ENCODE results near the gene EIF4G1. TPM values are rescaled to one million over a fixed set of nuclear protein-coding genes. Genes with fewer than 3 reads are reported as not detected.

Gene EIF4G1
- total RNA-seq, 1 experiment from 2014 or later, result 496 TPM

DNA sequence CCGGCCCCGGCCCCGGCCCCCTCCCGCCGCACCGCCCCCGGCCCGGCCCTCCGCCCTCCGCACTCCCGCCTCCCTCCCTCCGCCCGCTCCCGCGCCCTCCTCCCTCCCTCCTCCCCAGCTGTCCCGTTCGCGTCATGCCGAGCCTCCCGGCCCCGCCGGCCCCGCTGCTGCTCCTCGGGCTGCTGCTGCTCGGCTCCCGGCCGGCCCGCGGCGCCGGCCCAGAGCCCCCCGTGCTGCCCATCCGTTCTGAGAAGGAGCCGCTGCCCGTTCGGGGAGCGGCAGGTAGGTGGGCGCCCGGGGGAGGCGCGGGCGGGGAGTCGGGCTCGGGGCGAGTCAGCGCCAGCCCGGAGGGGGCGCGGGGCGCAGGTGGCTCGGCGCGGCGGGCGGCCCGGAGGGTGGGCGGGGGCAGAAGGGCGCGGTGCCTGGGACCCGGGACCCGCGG is 65.8 kb downstream of the EIF4G1 start:
- peak overlapping the region; percentile 87 for H3K4me2 ChIP-seq (ENCODE audit: low read length)
- no peaks in the 10 kb centered on the region for H3K36me3 ChIP-seq (ENCODE audit: control insufficient read depth in 1 of 2, insufficient read depth in 2 of 2, low read length in 2 of 2)
- DNase-seq (ENCODE audit: low read depth, low spot score) (no peak), ATAC-seq (peak; percentile 80)
- H2AFZ ChIP-seq (ENCODE audit: low read depth, low read length, poor library complexity, severe bottlenecking), result no peak overlapping the region
- H4K20me1 ChIP-seq (ENCODE audit: insufficient read depth), result no peaks in the 10 kb centered on the region
- no peaks in the 10 kb centered on the region for H3K9me2 ChIP-seq (ENCODE audit: insufficient read depth)
- intact Hi-C loops (cut with micrococcal nuclease), result no loop called here
- no peaks in the 10 kb centered on the region for H3K9me3 ChIP-seq (ENCODE audit: control insufficient read depth in 1 of 2, insufficient read depth in 1 of 2, low read depth in 1 of 2, low read length in 2 of 2)
- ChIA-PET POLR2A (no interaction called here), CTCF (interaction anchor here (1.0 kb wide), 1 partner anchor 9 kb away, joined by 3 read pairs; no protein-coding TSS in a partner anchor), RAD21 (ENCODE audit: low non-redundant PET in 1 of 2, low total read pairs in 2 of 2, uncharacterized antibody in 2 of 2, unreplicated experiment in 2 of 2) (no interaction called here)
- H3K4me3 ChIP-seq (replicated peaks in 1 of 2; ENCODE audit: low read depth in 1 of 2, low read length in 2 of 2), result peak overlapping the region; percentile 36 to 58
- no peaks in the 10 kb centered on the region for H3K79me2 ChIP-seq (ENCODE audit: insufficient read depth, low read length)
- no peaks in the 10 kb centered on the region for H3K27me3 ChIP-seq (ENCODE audit: insufficient read depth, low read length)
- H3K27ac ChIP-seq (ENCODE audit: low read depth, low read length), result peak overlapping the region; percentile 18; the same call in 1 of the 2 replicates
- H3K9ac ChIP-seq (ENCODE audit: low read length), result peak overlapping the region; percentile 40; the same call in 1 of the 2 replicates
- H3K4me1 ChIP-seq (ENCODE audit: control insufficient read depth in 1 of 2, insufficient read depth in 2 of 2, low read length in 2 of 2), result peaks cover 4 to 20% of the 10 kb centered on the region in 2 experiments; a peak in 2 of 4 replicates
- TF ChIP-seq POLR2A (IDR thresholded peaks at IDR 0.05; ENCODE audit: borderline replicate concordance, extremely low read depth, insufficient read depth, insufficient read length), result no peak
- TF ChIP-seq, protein P1, sequence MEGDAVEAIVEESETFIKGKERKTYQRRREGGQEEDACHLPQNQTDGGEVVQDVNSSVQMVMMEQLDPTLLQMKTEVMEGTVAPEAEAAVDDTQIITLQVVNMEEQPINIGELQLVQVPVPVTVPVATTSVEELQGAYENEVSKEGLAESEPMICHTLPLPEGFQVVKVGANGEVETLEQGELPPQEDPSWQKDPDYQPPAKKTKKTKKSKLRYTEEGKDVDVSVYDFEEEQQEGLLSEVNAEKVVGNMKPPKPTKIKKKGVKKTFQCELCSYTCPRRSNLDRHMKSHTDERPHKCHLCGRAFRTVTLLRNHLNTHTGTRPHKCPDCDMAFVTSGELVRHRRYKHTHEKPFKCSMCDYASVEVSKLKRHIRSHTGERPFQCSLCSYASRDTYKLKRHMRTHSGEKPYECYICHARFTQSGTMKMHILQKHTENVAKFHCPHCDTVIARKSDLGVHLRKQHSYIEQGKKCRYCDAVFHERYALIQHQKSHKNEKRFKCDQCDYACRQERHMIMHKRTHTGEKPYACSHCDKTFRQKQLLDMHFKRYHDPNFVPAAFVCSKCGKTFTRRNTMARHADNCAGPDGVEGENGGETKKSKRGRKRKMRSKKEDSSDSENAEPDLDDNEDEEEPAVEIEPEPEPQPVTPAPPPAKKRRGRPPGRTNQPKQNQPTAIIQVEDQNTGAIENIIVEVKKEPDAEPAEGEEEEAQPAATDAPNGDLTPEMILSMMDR (IDR thresholded peaks at IDR 0.05 in 2 of 3, conservative IDR thresholded peaks at IDR 0.05 in 1 of 3; ENCODE audit: borderline replicate concordance in 1 of 3, insufficient read depth in 1 of 3, low read depth in 2 of 3, low read length in 2 of 3), result no peak
- no TSS peak for BruUV-seq (replicated peaks)

DNA sequence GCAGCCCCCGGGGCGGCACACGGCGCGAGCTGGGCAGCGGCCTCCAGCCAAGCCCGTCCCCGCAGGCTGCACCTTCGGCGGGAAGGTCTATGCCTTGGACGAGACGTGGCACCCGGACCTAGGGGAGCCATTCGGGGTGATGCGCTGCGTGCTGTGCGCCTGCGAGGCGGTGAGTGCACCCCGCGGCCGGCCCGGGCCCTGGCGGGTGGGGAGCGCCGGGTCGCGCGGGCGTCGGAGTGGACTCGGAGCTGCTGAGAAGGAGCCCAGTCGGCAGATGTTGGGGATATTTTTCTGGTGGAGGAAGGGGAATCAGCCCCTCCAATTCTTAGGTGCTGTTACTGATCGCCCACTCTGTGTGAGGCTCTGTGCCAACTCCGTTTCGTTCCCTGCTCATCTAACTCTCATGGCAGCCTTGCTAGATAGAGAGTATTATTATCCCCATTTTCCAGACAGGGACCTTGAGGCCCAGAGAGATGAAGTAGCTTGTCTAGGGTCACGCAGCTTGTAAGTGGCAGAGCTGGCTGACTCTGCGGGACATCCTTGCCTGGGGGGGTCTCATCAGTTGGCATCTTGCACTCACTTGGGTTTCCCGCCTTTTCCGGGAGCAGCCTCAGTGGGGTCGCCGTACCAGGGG is 66.3 kb downstream of the EIF4G1 start:
- H3K9me2 ChIP-seq (ENCODE audit: insufficient read depth), result no peaks in the 10 kb centered on the region
- H3K79me2 ChIP-seq (ENCODE audit: insufficient read depth, low read length), result no peaks in the 10 kb centered on the region
- peak overlapping the region; percentile 36 to 58 for H3K4me3 ChIP-seq (replicated peaks in 1 of 2; ENCODE audit: low read depth in 1 of 2, low read length in 2 of 2)
- ATAC-seq, result peak; percentile 65
- peaks cover 4 to 20% of the 10 kb centered on the region in 2 experiments; a peak in 2 of 4 replicates for H3K4me1 ChIP-seq (ENCODE audit: control insufficient read depth in 1 of 2, insufficient read depth in 2 of 2, low read length in 2 of 2)
- no peak for DNase-seq (ENCODE audit: low read depth, low spot score)
- no peaks in the 10 kb centered on the region for H4K20me1 ChIP-seq (ENCODE audit: insufficient read depth)
- intact Hi-C loops (cut with micrococcal nuclease), result no loop called here
- POLR2A ChIA-PET, result no interaction called here
- no peak for TF ChIP-seq TCF7L2 (IDR thresholded peaks at IDR 0.05; ENCODE audit: borderline replicate concordance, extremely low read depth, insufficient read depth, insufficient read length)
- no peaks in the 10 kb centered on the region for H3K9me3 ChIP-seq (ENCODE audit: control insufficient read depth in 1 of 2, insufficient read depth in 1 of 2, low read depth in 1 of 2, low read length in 2 of 2)
- H3K9ac ChIP-seq (ENCODE audit: low read length), result peak overlapping the region; percentile 40; the same call in 1 of the 2 replicates
- no peaks in the 10 kb centered on the region for H3K36me3 ChIP-seq (ENCODE audit: control insufficient read depth in 1 of 2, insufficient read depth in 2 of 2, low read length in 2 of 2)
- peak overlapping the region; percentile 18; the same call in 1 of the 2 replicates for H3K27ac ChIP-seq (ENCODE audit: low read depth, low read length)
- peak overlapping the region; percentile 87 for H3K4me2 ChIP-seq (ENCODE audit: low read length)
- RAD21 ChIA-PET (ENCODE audit: low non-redundant PET in 1 of 2, low total read pairs in 2 of 2, uncharacterized antibody in 2 of 2, unreplicated experiment in 2 of 2), result no interaction called here
- H2AFZ ChIP-seq (ENCODE audit: low read depth, low read length, poor library complexity, severe bottlenecking), result peak overlapping the region; percentile 74
- CTCF ChIA-PET, result interaction anchor here (1.0 kb wide), 1 partner anchor 9 kb away, joined by 3 read pairs; no protein-coding TSS in a partner anchor
- no TSS peak for BruUV-seq (replicated peaks)
- no peaks in the 10 kb centered on the region for H3K27me3 ChIP-seq (ENCODE audit: insufficient read depth, low read length)

Data from HCT116 (cell line).